Transverse colon (tissue), 4 donors: ENCODE data around the gene LMCD1.
"Not testable (repeated sequence)": the region's sequence is repeated elsewhere in the genome, so short reads cannot be mapped to it uniquely, and the experiment has no call there.

Experiments used
- POLR2A ChIP-seq: fragments of 450-650 bp; IDR thresholded peaks from one replicate; pipeline ENCODE4 v1.6.1; 2016; ENCODE audit warnings: antibody characterized with exemption, mild to moderate bottlenecking, moderate library complexity
- POLR2AphosphoS5 ChIP-seq, 3 donors: sonication (generic); formaldehyde crosslinking; IDR thresholded peaks; one replicate each; pipeline ENCODE4 v1.6.1; 2016; ENCODE audit warnings: antibody characterized with exemption in 3 of 3
- TF ChIP-seq, protein P1 (sequence below), 5 experiments: fragments of 200-600 bp in 3 of 5; fragments of 450-650 bp in 2 of 5; sonication (generic) in 3 of 5; IDR thresholded peaks; 1 replicate in 2 of 5; 2 replicates in 3 of 5; pipeline ENCODE4 v1.5.1; 2016 to 2017; ENCODE audit warnings: antibody characterized with exemption in 5 of 5, inconsistent platforms in 3 of 5, mild to moderate bottlenecking in 2 of 5, moderate library complexity in 1 of 5

DNA sequence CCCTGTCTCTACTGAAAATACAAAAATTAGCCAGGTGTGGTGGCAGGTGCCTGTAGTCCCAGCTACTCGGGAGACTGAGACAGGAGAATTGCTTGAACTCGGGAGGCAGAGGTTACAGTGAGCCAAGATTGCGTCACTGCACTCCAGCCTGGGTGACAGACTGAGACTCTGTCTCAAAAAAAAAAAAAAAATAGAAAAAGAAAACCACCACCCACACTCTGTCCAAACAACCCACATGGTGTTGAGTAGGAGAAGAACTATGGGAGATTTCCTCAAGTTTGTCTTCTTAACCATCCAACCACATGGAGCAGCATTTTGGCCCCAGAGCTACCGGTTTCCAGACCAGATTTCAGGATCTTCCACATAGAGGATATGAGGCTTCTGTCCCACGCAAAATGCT lies 78.8 kb downstream of the LMCD1 start:
- TF ChIP-seq, protein P1, sequence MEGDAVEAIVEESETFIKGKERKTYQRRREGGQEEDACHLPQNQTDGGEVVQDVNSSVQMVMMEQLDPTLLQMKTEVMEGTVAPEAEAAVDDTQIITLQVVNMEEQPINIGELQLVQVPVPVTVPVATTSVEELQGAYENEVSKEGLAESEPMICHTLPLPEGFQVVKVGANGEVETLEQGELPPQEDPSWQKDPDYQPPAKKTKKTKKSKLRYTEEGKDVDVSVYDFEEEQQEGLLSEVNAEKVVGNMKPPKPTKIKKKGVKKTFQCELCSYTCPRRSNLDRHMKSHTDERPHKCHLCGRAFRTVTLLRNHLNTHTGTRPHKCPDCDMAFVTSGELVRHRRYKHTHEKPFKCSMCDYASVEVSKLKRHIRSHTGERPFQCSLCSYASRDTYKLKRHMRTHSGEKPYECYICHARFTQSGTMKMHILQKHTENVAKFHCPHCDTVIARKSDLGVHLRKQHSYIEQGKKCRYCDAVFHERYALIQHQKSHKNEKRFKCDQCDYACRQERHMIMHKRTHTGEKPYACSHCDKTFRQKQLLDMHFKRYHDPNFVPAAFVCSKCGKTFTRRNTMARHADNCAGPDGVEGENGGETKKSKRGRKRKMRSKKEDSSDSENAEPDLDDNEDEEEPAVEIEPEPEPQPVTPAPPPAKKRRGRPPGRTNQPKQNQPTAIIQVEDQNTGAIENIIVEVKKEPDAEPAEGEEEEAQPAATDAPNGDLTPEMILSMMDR (IDR thresholded peaks at IDR 0.05), result not testable (repeated sequence)
- TF ChIP-seq POLR2A; POLR2AphosphoS5 (IDR thresholded peaks at IDR 0.05): not testable (repeated sequence)
